ENCODE measurements around the gene LARP4B. TPM values are rescaled to one million over a fixed set of nuclear protein-coding genes. Genes with fewer than 3 reads are reported as not detected.

The LARP4B gene
- total RNA-seq, 2 experiments from 2014 or later: 64.8 to 143 TPM

GRCh38 chr10:807163-807957 lies 124.1 kb downstream of the LARP4B start:
- H3K27ac ChIP-seq (ENCODE audit: low read depth, low read length, poor library complexity, severe bottlenecking): no peak overlapping the region
- ChIA-PET CTCF (ENCODE audit: unreplicated experiment) (interaction anchor here (0.6 kb wide), 1 partner anchor 269 kb away, joined by 3 read pairs; no protein-coding TSS in a partner anchor), POLR2A (no interaction called here)
- no peak for TF ChIP-seq EZH2phosphoT487 (IDR thresholded peaks at IDR 0.05; ENCODE audit: borderline replicate concordance, low read depth, low read length)
- no peak for TF ChIP-seq CTCF (conservative IDR thresholded peaks at IDR 0.05; ENCODE audit: low read length)
- no peak overlapping the region for H3K4me3 ChIP-seq (ENCODE audit: low read depth, low read length, poor library complexity, severe bottlenecking)
- no peaks in the 10 kb centered on the region for H3K9me3 ChIP-seq (ENCODE audit: low read length)
- no peaks in the 10 kb centered on the region for H3K4me1 ChIP-seq (ENCODE audit: insufficient read depth, low read length, poor library complexity, severe bottlenecking)
- H3K79me2 ChIP-seq (ENCODE audit: insufficient read depth, low read depth, low read length): no peaks in the 10 kb centered on the region
- no peak overlapping the region for H2AFZ ChIP-seq (ENCODE audit: low read length)
- no peak for DNase-seq (ENCODE audit: low spot score)
- intact Hi-C loops (cut with micrococcal nuclease; ENCODE audit: unreplicated experiment): no loop called here
- BruUV-seq (replicated peaks): no TSS peak
- H3K9me2 ChIP-seq (ENCODE audit: insufficient read depth, low read length): no peaks in the 10 kb centered on the region
- H3K36me3 ChIP-seq (ENCODE audit: insufficient read depth, low read length): peaks cover 76% of the 10 kb centered on the region
- no peaks in the 10 kb centered on the region for H4K20me1 ChIP-seq (ENCODE audit: insufficient read depth, low read length)
- no peak overlapping the region for H3K4me2 ChIP-seq (ENCODE audit: low read length)

- intact Hi-C loops (cut with micrococcal nuclease; ENCODE audit: unreplicated experiment): no loop called here
- no peak for TF ChIP-seq CTCF (conservative IDR thresholded peaks at IDR 0.05; ENCODE audit: low read length)
- no peak for TF ChIP-seq EZH2phosphoT487 (IDR thresholded peaks at IDR 0.05; ENCODE audit: borderline replicate concordance, low read depth, low read length)
- POLR2A ChIA-PET: no interaction called here
- Histone ChIP-seq H3K27ac (ENCODE audit: low read depth, low read length, poor library complexity, severe bottlenecking) (no peak overlapping the region), H4K20me1 (ENCODE audit: insufficient read depth, low read length) (no peaks in the 10 kb centered on the region), H3K4me2 (ENCODE audit: low read length) (no peak overlapping the region), H3K9me2 (ENCODE audit: insufficient read depth, low read length) (no peaks in the 10 kb centered on the region), H3K4me3 (ENCODE audit: low read depth, low read length, poor library complexity, severe bottlenecking) (no peak overlapping the region), H2AFZ (ENCODE audit: low read length) (no peak overlapping the region), H3K9me3 (ENCODE audit: low read length) (no peaks in the 10 kb centered on the region), H3K36me3 (ENCODE audit: insufficient read depth, low read length) (peaks cover 68% of the 10 kb centered on the region), H3K79me2 (ENCODE audit: insufficient read depth, low read depth, low read length) (no peaks in the 10 kb centered on the region), H3K4me1 (ENCODE audit: insufficient read depth, low read length, poor library complexity, severe bottlenecking) (no peaks in the 10 kb centered on the region)
- CTCF ChIA-PET (ENCODE audit: unreplicated experiment): interaction anchor here (0.6 kb wide), 1 partner anchor 269 kb away, joined by 3 read pairs; no protein-coding TSS in a partner anchor
- no TSS peak for BruUV-seq (replicated peaks)
- no peak for DNase-seq (ENCODE audit: low spot score)
Observed at GRCh38 chr10:806451-807162, 124.9 kb downstream of the LARP4B start.

All from OCI-LY7 (cell line).